IMR-90 (cell line): ENCODE data around the gene NUDT1. TPM values are rescaled to one million over a fixed set of nuclear protein-coding genes. Genes with fewer than 3 reads are reported as not detected.

ENCODE experiments used
- ATAC-seq: fragments of 200-7000 bp; cut with Tn5 transposase; 2 replicates; pipeline ENCODE4 v1.9.1; 2020; ENCODE audit warnings: low read depth, mild to moderate bottlenecking, moderate library complexity
- BruUV-seq: library from RNA; stranded (reverse); fragments of 400-500 nt; replicated peaks from 2 replicates; lab custom pipeline; 2021; lab: Mats Ljungman, UMichigan
- CTCF ChIA-PET: fragments of 300-600 bp; formaldehyde crosslinking; extraction: SDS; loops from one replicate; lab custom pipeline; 2021; ENCODE audit warnings: antibody characterized with exemption; lab: Yijun Ruan, JAX
- POLR2A ChIA-PET: fragments of 300-600 bp; sonication (Branson Sonifier 250); formaldehyde crosslinking; loops from one replicate; lab custom pipeline; 2022; ENCODE audit warnings: antibody characterized with exemption; ENCODE audit not compliant: unreplicated experiment; lab: Charles Lee
- DNase-seq: peaks from one replicate; pipeline ENCODE4 v3.0.0; 2013
- H2AFZ ChIP-seq: replicated peaks from 2 replicates; pipeline ENCODE3; 2013; ENCODE audit warnings: low read length, mild to moderate bottlenecking; ENCODE audit not compliant: poor library complexity
- H2AK5ac ChIP-seq: 2 replicates; pipeline ENCODE4 v1.6.1; 2013; ENCODE audit warnings: low read depth, low read length, inconsistent platforms
- H2AK9ac ChIP-seq: replicated peaks from 2 replicates; pipeline ENCODE3; 2013; ENCODE audit warnings: mild to moderate bottlenecking, low read depth, low read length, moderate library complexity; ENCODE audit not compliant: poor library complexity
- H2BK120ac ChIP-seq: 2 replicates; pipeline ENCODE4 v1.6.1; 2013; ENCODE audit warnings: low read depth, low read length, inconsistent platforms
- H2BK15ac ChIP-seq: 3 replicates; pipeline ENCODE4 v1.6.1; 2013; ENCODE audit warnings: low read depth, low read length, inconsistent platforms
- H2BK20ac ChIP-seq: 2 replicates; pipeline ENCODE4 v1.6.1; 2013; ENCODE audit warnings: low read depth, mild to moderate bottlenecking, inconsistent platforms, low read length, moderate library complexity
- H2BK5ac ChIP-seq: 2 replicates; pipeline ENCODE4 v1.6.1; 2013; ENCODE audit warnings: mild to moderate bottlenecking, low read depth, low read length, inconsistent platforms; ENCODE audit not compliant: poor library complexity, severe bottlenecking
- H3K14ac ChIP-seq: replicated peaks from 2 replicates; pipeline ENCODE4 v1.6.1; 2013; ENCODE audit warnings: low read depth, low read length, inconsistent platforms
- H3K18ac ChIP-seq: 2 replicates; pipeline ENCODE4 v1.6.1; 2013; ENCODE audit warnings: low read depth, low read length, control low read depth
- H3K23ac ChIP-seq: 2 replicates; pipeline ENCODE4 v1.6.1; 2013; ENCODE audit warnings: low read depth, low read length, inconsistent platforms
- H3K27ac ChIP-seq: 2 replicates; pipeline ENCODE4 v1.5.1; 2013; ENCODE audit warnings: mild to moderate bottlenecking, control low read depth, low read length; ENCODE audit not compliant: insufficient read depth
- H3K27me3 ChIP-seq: 2 replicates; pipeline ENCODE4 v1.6.1; 2013; ENCODE audit warnings: low read length; ENCODE audit not compliant: control insufficient read depth, insufficient read depth
- H3K36me3 ChIP-seq: 2 replicates; pipeline ENCODE4 v1.6.1; 2013; ENCODE audit warnings: low read length, mixed read lengths; ENCODE audit not compliant: control insufficient read depth, insufficient read depth
- H3K4ac ChIP-seq: 2 replicates; pipeline ENCODE4 v1.6.1; 2013; ENCODE audit warnings: low read depth, low read length, inconsistent platforms
- H3K4me1 ChIP-seq: 2 replicates; pipeline ENCODE4 v1.6.1; 2013; ENCODE audit warnings: low read length, mixed read lengths; ENCODE audit not compliant: control insufficient read depth, insufficient read depth
- H3K4me2 ChIP-seq: 2 replicates; pipeline ENCODE4 v1.6.1; 2013; ENCODE audit warnings: low read depth, mild to moderate bottlenecking, control low read depth, low read length, moderate library complexity
- H3K4me3 ChIP-seq: 2 replicates; pipeline ENCODE4 v1.5.1; 2013; ENCODE audit warnings: low read depth, mild to moderate bottlenecking, control low read depth, low read length, moderate library complexity; ENCODE audit not compliant: insufficient read depth
- H3K56ac ChIP-seq: 2 replicates; pipeline ENCODE4 v1.6.1; 2013; ENCODE audit warnings: low read length, inconsistent platforms; ENCODE audit not compliant: insufficient read depth; ENCODE audit errors: extremely low read depth
- H3K79me1 ChIP-seq, 2 experiments: 2 replicates each; pipeline ENCODE4 v1.6.1; 2013; ENCODE audit warnings: low read length in 2 of 2, inconsistent platforms in 1 of 2, low read depth in 1 of 2
- H3K9ac ChIP-seq: 2 replicates; pipeline ENCODE4 v1.6.1; 2013; ENCODE audit warnings: low read depth, low read length, control low read depth
- H3K9me1 ChIP-seq: 2 replicates; pipeline ENCODE4 v1.6.1; 2013; ENCODE audit warnings: low read length, inconsistent platforms; ENCODE audit not compliant: insufficient read depth
- H3K9me3 ChIP-seq: 2 replicates; pipeline ENCODE4 v1.6.1; 2013; ENCODE audit warnings: low read length; ENCODE audit not compliant: control insufficient read depth, insufficient read depth
- H4K20me1 ChIP-seq: 2 replicates; pipeline ENCODE4 v1.6.1; 2013; ENCODE audit warnings: low read length, inconsistent platforms; ENCODE audit not compliant: insufficient read depth
- H4K5ac ChIP-seq: 2 replicates; pipeline ENCODE4 v1.6.1; 2013; ENCODE audit warnings: mild to moderate bottlenecking, low read depth, low read length, control low read depth
- H4K8ac ChIP-seq, 2 experiments: 2 replicates each; pipeline ENCODE4 v1.6.1; 2013; ENCODE audit warnings: low read depth in 2 of 2, low read length in 2 of 2, control low read depth in 1 of 2, inconsistent platforms in 1 of 2
- H4K91ac ChIP-seq: 2 replicates; pipeline ENCODE4 v1.6.1; 2013; ENCODE audit warnings: low read depth, low read length, inconsistent platforms; ENCODE audit not compliant: insufficient read depth
- POLR2A ChIP-seq: IDR thresholded peaks from 2 replicates; pipeline ENCODE4 v1.6.1; 2012; ENCODE audit warnings: mild to moderate bottlenecking, low read depth, low read length
- WGBS, 2 experiments: methylation state at CpG; one replicate each; pipeline versions ENCODE4 v1.1.5 to v1.1.7; 2013; ENCODE audit warnings: missing lambda C conversion rate in 2 of 2; ENCODE audit not compliant: insufficient read length in 1 of 2; ENCODE audit errors: extremely low coverage in 2 of 2; 5-methylcytosine and 5-hydroxymethylcytosine counted together
- dilution Hi-C: fragments of 300-500 bp; cut with HindIII; formaldehyde crosslinking; loops from one replicate; pipeline ENCODE4 v1.14.3; 2018; ENCODE audit warnings: low sequenced_read_pairs; ENCODE audit not compliant: unreplicated experiment
- in situ Hi-C: fragments of 300-500 bp; cut with MboI; formaldehyde crosslinking; loops from 3 replicates; pipeline ENCODE4 v1.14.3; 2019; ENCODE audit warnings: low sequenced_read_pairs, inconsistent platforms, mixed read lengths
- intact Hi-C: fragments of 100-400 bp; cut with micrococcal nuclease; formaldehyde crosslinking; loops from 2 replicates; pipeline ENCODE4 v1.10.0; 2022
- polyA plus RNA-seq, 3 experiments: library from polyadenylated mRNA; depleted of rRNA; stranded (reverse); fragments of >200 nt; gene quantifications; 2 replicates each; pipeline ENCODE4 v1.2.3, GENCODE V29; 2012; ENCODE audit warnings: low replicate concordance in 1 of 3
- total RNA-seq: library from RNA; depleted of rRNA; stranded (reverse); fragments of >200 nt; gene quantifications from 2 replicates; pipeline ENCODE4 v1.2.3, GENCODE V29; 2012

Gene NUDT1
- total and polyA plus RNA-seq, 2 of the 4 experiments (the other 2 are of a cell fraction), result 33.4 to 49.1 TPM

DNA sequence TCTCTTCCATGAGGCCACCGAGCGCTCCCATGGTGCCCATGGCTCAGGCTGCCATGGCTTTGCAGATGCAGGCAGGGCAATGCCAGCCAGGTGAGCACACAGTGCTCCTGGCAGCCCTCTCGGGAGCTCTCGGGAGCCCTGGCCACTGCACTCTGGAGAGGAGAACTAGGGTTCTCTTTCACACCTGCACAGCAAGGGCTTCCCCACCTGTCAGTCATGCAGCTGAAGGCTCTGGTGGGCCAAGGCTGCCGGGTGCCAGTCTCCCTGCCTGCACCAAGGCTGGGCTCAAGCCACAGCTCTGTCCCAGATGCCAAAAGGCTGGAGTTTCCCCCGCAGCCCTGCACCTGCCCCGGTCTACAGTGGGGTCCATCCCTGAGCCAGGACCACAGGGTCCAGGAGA is 32.6 kb downstream of the NUDT1 start:
- no peak overlapping the region for H3K9ac ChIP-seq
- H3K23ac ChIP-seq, result no peak overlapping the region
- no peak overlapping the region for H2AK9ac ChIP-seq
- ATAC-seq, result no peak
- dilution Hi-C loops, result no loop called here
- TF ChIP-seq POLR2A, result no peak
- H4K5ac ChIP-seq, result no peak overlapping the region
- CTCF ChIA-PET, result interaction anchor here (0.6 kb wide), 1 partner anchor 14 kb away, joined by 3 read pairs; no protein-coding TSS in a partner anchor
- H2AK5ac ChIP-seq, result no peak overlapping the region
- no peaks in the 10 kb centered on the region for H3K9me1 ChIP-seq
- no peak overlapping the region for H3K14ac ChIP-seq
- DNase-seq, result no peak
- no peak overlapping the region for H3K4ac ChIP-seq
- in situ Hi-C loops, result no loop called here
- no peak overlapping the region for H3K4me3 ChIP-seq
- BruUV-seq, result no TSS peak
- H3K27ac ChIP-seq, result no peak overlapping the region
- H2BK120ac ChIP-seq, result no peak overlapping the region
- POLR2A ChIA-PET, result interaction anchor here (0.6 kb wide), 2 partner anchors 11 to 79 kb away, joined by 3 to 6 read pairs; no protein-coding TSS in a partner anchor
- no peak overlapping the region for H3K18ac ChIP-seq
- no peak overlapping the region for H2BK15ac ChIP-seq
- H3K27me3 ChIP-seq, result no peaks in the 10 kb centered on the region
- intact Hi-C loops, result no loop called here
- H3K36me3 ChIP-seq, result peaks cover 19% of the 10 kb centered on the region
- H2BK5ac ChIP-seq, result no peak overlapping the region
- peaks cover 6 to 19% of the 10 kb centered on the region in 2 experiments for H3K79me1 ChIP-seq
- no peak overlapping the region for H3K56ac ChIP-seq
- no peak overlapping the region for H3K4me2 ChIP-seq
- 95% methylated on average over 3 of the region's 7 CpGs; no CpG with 5 or more reads in 1 of the 2 experiments for WGBS, 2 experiments
- H4K8ac ChIP-seq, result no peak overlapping the region
- H3K9me3 ChIP-seq, result no peaks in the 10 kb centered on the region
- H4K20me1 ChIP-seq, result peaks cover 4% of the 10 kb centered on the region
- H4K91ac ChIP-seq, result no peak overlapping the region
- H2AFZ ChIP-seq, result no peak overlapping the region
- peaks cover 7% of the 10 kb centered on the region for H3K4me1 ChIP-seq
- H2BK20ac ChIP-seq, result no peak overlapping the region
